ENCODE results near the gene ISG15.

DNA sequence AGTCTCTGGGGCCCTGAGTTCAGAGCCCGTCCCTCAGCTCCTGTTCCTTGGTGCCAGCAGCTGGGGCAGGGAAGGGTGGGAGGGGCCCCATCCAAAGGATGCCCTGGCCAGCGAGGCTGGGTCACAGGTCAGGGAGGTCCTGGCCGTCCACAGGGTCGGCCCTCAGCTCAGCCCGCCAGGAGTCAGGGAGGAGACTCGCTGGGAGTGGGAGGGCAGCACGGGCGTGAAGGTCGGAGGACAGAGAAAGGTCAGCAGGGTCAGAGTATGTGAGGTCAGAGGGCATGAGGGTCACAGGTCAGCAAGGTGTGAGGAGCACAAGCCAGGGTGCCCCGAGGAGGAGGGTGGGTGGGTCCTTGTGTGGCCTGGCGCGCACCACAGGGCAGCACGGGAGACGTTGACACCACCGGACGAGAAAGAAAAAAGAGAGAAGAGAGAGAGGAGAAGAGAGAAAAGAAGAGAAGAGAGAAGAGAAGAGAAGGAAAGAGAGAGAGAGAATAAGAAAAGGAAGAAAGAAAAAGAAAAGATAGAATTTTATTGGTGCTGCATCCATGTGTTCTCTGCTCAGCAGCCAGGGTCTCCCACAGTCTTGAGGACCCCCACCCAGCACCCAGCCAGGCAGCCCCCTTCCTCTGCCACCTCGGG, 38.5 kb upstream of the ISG15 start:
- TF ChIP-seq POLR2A (IDR thresholded peaks at IDR 0.05), result no peak
- TF ChIP-seq, protein P1, sequence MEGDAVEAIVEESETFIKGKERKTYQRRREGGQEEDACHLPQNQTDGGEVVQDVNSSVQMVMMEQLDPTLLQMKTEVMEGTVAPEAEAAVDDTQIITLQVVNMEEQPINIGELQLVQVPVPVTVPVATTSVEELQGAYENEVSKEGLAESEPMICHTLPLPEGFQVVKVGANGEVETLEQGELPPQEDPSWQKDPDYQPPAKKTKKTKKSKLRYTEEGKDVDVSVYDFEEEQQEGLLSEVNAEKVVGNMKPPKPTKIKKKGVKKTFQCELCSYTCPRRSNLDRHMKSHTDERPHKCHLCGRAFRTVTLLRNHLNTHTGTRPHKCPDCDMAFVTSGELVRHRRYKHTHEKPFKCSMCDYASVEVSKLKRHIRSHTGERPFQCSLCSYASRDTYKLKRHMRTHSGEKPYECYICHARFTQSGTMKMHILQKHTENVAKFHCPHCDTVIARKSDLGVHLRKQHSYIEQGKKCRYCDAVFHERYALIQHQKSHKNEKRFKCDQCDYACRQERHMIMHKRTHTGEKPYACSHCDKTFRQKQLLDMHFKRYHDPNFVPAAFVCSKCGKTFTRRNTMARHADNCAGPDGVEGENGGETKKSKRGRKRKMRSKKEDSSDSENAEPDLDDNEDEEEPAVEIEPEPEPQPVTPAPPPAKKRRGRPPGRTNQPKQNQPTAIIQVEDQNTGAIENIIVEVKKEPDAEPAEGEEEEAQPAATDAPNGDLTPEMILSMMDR (IDR thresholded peaks at IDR 0.05 in 8 of 11, conservative IDR thresholded peaks at IDR 0.05 in 3 of 11), result no peak
